ENCODE results near the gene PARP15.
"Not testable (repeated sequence)": the region's sequence is repeated elsewhere in the genome, so short reads cannot be mapped to it uniquely, and the experiment has no call there.

PARP15 gene

DNA sequence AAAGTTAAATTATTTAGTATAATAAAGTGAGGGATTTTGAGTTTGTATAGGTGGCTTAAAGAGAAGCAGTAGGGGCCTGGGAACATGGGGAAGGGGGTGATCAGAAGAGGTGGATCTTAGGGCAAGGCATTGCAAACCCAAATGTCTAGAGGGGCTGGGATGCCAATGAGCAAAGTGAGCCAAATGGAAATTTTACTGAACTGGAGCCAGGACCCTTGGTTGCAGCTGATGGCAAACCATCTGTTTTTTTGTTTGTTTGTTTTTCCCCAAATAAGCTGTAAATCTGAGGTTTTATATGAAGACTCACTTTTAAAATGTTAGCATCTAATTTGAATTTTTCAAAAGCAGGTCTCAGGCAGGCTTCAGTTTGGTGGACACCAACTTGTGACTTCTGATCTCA is 88.4 kb downstream of the PARP15 start:
- DNase-seq (ENCODE audit: low read depth), result no peak

GRCh38 chr3:122668930-122669730 is 91.7 kb downstream of the PARP15 start:
- DNase-seq (ENCODE audit: low read depth), result no peak

DNA sequence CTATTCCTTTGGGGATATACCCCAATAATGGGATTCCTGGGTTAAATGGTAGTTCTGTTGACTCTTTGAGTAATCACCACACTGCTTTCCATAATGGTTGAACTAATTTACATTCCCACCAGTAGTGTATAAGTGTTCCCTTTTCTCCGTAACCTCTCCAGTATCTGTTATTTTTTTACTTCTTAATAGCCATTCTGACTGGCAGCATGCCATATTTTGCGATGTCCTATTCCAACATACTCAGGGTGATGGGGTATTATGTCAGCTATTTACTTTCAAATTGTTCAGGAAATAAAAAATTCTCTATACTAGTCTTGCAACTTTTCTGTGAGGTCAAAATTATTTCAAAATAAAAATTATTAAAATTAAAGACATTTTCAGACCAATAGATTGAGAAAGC is 94.1 kb downstream of the PARP15 start:
- no peak for DNase-seq (ENCODE audit: low read depth)

- no peak for DNase-seq (ENCODE audit: low read depth)
Observed at GRCh38 chr3:122674339-122674738, 96.9 kb downstream of the PARP15 start.

DNA sequence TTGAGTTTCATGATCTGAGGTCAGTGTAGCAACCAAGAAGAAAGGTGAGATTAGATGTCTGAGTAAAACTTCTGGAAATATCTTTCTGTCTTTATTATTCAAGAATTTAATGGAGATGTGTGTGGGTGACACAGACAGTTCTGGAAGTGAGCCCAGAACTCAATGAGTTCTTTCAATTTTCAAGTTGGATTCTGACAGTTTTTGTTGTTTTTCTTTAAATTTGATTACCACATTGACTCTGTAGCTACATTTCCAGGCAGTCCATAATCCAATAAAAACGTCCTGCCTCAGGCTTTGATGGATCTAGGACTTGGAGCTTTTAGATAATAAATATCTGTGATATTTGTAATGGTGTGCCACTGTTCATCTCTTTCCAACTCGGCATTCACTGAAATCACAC is 99.3 kb downstream of the PARP15 start:
- DNase-seq (ENCODE audit: low read depth), result no peak

- no peak for DNase-seq (ENCODE audit: low read depth)
Observed at GRCh38 chr3:122677216-122677615, 99.8 kb downstream of the PARP15 start.

DNA sequence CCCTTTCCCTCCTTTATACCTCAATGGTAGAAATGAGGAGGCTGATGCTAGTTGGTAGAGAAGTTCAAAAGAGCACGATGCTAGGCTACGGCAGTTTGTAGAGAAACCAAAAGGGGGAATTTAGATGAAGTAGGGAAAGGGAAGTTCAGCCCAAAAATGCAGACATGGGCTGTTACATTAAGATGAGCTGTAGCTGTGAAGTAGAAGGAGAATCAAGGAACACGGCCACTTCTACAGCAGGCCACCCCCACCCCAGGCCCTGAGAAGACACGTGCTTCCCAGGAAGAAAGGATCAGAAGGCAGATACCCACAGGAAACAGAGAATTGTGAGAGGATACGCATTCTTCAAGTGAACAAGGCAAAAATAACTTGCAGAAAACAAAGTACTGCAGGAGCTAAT is 101.1 kb downstream of the PARP15 start:
- DNase-seq (ENCODE audit: low read depth), result no peak

- peak; percentile 73 for DNase-seq (ENCODE audit: low read depth)
Observed at GRCh38 chr3:122679085-122679881, 101.8 kb downstream of the PARP15 start.

DNA sequence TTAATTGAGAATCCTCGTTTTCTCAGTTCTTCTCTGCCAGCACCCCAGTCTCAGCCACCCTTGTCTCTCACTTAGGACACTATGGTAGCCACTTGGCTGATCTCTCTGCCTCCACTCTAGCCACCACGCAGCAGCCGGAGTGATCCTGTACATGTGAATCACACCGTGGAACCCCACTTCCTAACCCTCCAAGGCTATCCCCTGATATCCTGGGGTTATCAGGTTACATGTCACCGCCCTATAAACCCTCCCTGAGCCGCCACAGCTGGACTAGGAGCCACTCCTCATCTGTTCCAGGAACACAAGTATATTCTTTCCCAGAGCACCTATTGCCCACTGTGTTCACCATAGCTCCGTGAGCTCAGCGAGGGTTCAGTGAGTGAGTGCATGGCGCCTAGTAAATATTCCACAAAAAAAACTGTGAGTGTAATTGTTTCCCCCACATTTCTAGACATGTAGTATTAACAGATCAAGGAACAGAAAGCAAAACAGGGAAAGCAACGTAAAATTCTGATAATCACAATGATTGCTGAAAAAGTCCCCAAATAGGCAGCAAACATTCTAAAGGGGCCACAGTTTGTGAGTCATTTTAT is 102.5 kb downstream of the PARP15 start:
- no peak for DNase-seq (ENCODE audit: low read depth)

DNA sequence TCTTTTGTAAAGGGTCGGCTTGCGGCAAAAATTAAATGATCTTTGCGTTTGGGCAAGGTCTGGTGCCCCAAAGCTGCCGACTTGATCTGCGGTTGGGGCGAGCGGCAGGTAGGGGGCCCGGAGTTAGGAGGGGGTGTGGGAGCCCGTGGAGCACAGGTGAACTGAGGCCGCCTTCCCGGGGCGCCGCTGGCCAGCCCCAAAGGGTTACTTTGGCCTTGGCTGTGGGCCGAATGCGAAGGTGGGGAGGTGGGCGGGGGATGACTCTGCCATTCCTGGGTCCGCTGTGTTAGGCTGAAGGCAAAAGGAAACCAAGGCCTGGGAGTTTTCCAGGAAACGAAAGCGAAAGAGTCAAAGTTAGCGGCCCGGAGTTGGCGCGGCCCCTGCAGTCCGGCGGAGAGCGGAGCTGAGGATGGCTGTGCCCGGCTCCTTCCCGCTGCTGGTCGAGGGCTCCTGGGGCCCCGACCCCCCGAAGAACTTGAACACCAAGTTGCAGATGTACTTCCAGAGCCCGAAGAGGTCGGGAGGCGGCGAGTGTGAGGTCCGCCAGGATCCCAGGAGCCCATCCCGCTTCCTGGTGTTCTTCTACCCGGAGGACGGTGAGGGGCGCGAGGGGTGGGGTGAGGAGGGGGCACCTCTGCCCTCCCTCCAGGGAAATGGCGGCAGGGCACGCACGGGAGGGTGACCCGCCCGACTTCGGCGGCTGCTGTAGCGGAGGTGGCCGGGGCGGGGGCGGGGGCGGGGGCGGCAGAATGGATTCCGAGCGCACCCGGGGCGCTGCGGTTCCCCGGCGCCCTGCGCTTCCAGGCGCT is 103.2 kb downstream of the PARP15 start, which contains the start of gene PARP14:
Gene PARP14, plus strand, starts transcription at position 365 of the 809 bp plus-strand sequence. Its CDS starts 45 bp downstream, at position 410.
- peak; percentile 44 for DNase-seq (ENCODE audit: low read depth)

- DNase-seq (ENCODE audit: low read depth), result no peak
Observed at GRCh38 chr3:122681284-122681973, 104.0 kb downstream of the PARP15 start.

DNA sequence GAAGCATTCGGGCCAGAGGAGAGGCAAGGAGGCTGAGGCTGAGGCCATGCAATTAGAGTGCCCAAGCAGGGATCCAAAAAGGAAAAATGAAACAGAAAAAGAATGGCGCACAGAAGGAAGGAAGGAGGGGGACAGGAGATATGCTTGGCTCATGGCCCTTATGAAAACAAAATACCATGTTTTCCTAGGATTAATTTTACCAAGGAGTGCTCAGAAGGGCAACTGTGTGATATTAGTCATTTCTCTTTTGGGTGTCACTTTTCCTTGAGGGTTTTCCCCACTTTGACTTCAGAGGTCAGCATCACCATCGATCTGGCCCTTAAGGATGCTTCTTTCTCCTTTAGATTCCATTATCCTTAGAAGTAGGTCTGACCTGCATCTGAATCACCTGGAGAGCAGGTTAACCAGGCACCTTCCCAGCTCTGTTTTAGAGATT is 104.5 kb downstream of the PARP15 start:
- no peak for DNase-seq (ENCODE audit: low read depth)

DNA sequence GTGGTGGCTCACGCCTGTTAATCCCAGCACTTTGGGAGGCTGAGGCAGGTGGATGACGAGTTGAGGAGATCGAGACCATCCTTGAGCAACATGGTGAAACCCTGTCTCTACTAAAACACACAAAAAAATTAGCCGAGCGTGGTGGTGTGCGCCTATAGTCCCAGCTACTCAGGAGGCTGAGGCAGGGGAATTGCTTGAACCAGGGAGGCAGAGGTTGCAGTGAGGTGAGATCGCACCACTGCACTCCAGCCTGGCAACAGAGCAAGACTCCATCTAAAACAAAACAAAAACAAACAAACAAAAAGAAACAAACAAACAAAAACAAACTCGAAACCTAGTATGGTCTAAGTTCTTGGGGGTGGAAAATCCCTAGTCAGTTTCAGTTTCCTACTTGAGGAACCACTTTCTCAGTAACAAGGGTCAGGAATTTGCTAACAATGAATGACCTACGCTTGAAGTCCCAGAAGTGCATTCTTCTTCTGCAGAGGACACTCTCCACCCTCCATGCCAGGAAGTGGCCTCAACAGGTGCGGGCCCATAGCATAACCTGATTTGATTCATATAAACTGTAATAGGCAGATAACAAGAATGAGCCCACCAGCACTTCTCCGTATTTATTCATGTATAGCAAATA is 105.4 kb downstream of the PARP15 start:
- not testable (repeated sequence) for DNase-seq (ENCODE audit: low read depth)

DNA sequence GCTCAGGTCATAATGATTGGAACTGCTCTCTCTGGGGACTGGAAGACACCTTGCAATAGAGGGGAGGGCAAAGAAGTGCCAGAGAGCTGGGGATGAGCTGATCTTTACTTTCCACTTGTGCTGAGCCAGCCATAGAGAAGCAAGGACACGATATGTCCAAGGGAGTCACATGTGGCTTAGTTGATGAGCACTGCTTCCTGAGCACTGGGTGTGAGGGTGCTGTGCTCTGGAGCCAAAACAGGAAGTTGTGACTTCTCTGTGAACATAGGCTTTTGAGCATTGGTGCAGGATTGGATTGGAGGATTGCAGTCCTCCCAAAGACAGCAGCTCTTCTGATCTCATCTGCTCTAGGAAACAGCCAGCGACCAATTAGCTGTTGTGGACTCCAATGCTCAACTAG is 109.8 kb downstream of the PARP15 start:
- DNase-seq (ENCODE audit: low read depth), result no peak
